Left renal cortex interstitium (tissue), 4 donors: ENCODE measurements around the gene RNF167. TPM values are rescaled to one million over a fixed set of nuclear protein-coding genes. Genes with fewer than 3 reads are reported as not detected.

Source experiments
- DNase-seq, 4 donors: peaks; one replicate each; pipeline ENCODE4 v3.0.0-alpha.2; 2013; ENCODE audit warnings: low read depth in 4 of 4, low spot score in 2 of 4, missing footprints in 1 of 4
- polyA plus RNA-seq, 4 donors: library from polyadenylated mRNA; unstranded; fragments of 120-200 nt; gene quantifications; one replicate each; pipeline ENCODE4 v1.2.1, GENCODE V29; 2013; ENCODE audit not compliant: insufficient read length in 4 of 4

The RNF167 gene
- 100 to 1,000 TPM; 129 to 142 (median 134) TPM for polyA plus RNA-seq

- peak; percentile 98 to 99 (median 99) for DNase-seq
Observed at GRCh38 chr17:4939796-4940554, at the start of gene RNF167, which contains the start of gene SLC25A11. Gene RNF167, plus strand, starts transcription at chr17:4940268. Its CDS starts 642 bp downstream, at chr17:4940910. Gene SLC25A11, minus strand, starts transcription at chr17:4940046. Its CDS starts 136 bp downstream, at chr17:4939910.

- no peak for DNase-seq
Observed at GRCh38 chr17:4891411-4892410, 48.4 kb upstream of the RNF167 start.

GRCh38 chr17:4892499-4893221 lies 47.4 kb upstream of the RNF167 start:
- DNase-seq: no peak

GRCh38 chr17:4893272-4893671 lies 46.8 kb upstream of the RNF167 start:
- DNase-seq: no peak

GRCh38 chr17:4893721-4894560 lies 46.1 kb upstream of the RNF167 start:
- DNase-seq: no peak

GRCh38 chr17:4895121-4895520 lies 44.9 kb upstream of the RNF167 start:
- no peak for DNase-seq

GRCh38 chr17:4895657-4896331 lies 44.3 kb upstream of the RNF167 start:
- DNase-seq: no peak

GRCh38 chr17:4896332-4897197 lies 43.5 kb upstream of the RNF167 start:
- no peak for DNase-seq

GRCh38 chr17:4897198-4897687 lies 42.8 kb upstream of the RNF167 start:
- no peak for DNase-seq

- no peak for DNase-seq
Observed at GRCh38 chr17:4897785-4898184, 42.3 kb upstream of the RNF167 start.

- DNase-seq: no peak
Observed at GRCh38 chr17:4898351-4898750, 41.7 kb upstream of the RNF167 start.

- DNase-seq: no peak
Observed at GRCh38 chr17:4898927-4899326, 41.1 kb upstream of the RNF167 start.

- DNase-seq: peak in 1 of 4 donors; percentile 63
Observed at GRCh38 chr17:4899341-4900230, 40.5 kb upstream of the RNF167 start, which contains the start of gene C17orf107. Gene C17orf107, plus strand, starts transcription at chr17:4899536. Its CDS starts 227 bp downstream, at chr17:4899763.

- DNase-seq: no peak
Observed at GRCh38 chr17:4900231-4901107, 39.6 kb upstream of the RNF167 start.

- DNase-seq: no peak
Observed at GRCh38 chr17:4901108-4901647, 38.9 kb upstream of the RNF167 start.
